Measurements from ENCODE around the gene PRCD.

Gene PRCD

DNA sequence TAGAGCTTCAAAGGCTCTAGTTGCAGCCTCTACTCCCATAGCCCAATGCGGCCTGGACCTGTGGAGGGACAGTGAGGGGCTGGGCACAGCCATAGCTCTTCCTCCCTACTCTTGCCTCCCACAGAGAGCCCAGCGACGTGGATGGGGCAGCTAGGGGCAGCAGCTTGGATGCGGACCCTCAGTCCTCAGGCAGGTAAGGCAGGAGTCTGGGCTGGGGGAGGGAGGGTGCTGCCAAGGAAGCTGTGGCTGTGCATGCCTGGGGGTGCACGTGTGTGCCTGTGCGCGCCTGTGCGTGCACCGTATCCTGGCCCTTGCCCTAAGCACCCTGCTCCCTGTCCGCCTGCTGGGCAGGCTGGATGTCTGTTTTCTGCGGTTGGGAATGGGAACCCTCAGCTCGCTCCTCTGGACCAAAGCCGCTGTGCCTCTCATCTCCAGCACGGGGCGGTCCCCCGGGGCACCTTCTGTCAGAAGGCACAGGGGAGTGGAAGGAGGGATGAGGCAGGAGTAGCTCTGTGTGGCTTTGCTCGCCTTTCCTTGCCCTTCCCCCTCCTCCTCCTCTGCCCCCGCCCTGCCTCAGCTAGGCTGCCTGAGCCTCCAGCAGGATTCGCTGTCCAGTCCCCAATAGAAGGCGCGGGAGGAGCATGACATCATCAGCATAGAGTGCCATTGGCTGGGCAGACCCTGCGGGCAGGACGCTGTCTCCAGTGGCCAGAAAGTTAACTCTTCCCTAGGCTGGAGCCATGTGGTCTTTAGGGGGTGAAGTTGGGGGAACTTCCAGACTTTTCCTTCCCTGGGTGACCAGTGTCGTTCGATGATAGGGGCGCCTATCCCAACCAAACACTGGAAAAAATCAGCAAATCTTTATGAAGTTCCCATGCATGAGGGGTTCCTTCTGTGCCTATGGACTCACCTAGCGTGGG lies 797 bp downstream of the PRCD start:
- DNase-seq (ENCODE audit: low read depth in 3 of 3, low spot score in 1 of 3), result no peak

DNA sequence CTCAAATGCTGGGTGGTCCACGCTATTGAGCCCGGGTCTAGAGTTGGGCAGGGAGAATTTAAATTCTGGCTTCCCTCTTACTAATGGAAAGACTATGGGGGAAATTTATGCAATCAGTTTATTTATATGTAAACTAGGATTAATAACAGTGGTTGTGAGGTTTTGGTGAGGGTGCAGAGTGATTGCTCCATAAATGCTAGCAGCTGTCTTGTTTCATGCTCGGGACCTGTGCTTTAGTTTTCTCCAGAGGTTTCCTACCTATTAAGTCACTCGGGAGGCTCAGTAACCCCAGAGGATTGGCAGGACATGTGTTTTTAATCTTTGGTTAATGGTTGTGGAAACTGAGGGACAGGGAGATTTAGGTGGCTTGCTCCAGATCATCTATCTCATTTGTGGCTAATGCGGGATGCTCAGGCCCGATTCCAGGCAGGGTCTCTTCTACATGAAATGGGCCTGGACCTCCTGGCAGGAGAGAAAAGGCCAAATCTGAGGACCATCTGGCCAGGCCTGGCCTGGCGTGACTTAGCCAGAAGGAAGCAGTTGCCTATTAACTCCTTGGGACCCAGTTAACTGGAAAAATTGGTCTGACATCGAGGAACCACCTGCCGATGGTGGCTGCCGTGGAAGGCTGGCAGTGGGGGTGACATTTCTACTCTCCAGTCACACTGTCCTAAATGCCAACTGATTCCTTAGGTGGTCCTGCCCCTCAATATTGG lies 2.1 kb downstream of the PRCD start:
- no peak for DNase-seq (ENCODE audit: low read depth in 3 of 3, low spot score in 1 of 3)

DNA sequence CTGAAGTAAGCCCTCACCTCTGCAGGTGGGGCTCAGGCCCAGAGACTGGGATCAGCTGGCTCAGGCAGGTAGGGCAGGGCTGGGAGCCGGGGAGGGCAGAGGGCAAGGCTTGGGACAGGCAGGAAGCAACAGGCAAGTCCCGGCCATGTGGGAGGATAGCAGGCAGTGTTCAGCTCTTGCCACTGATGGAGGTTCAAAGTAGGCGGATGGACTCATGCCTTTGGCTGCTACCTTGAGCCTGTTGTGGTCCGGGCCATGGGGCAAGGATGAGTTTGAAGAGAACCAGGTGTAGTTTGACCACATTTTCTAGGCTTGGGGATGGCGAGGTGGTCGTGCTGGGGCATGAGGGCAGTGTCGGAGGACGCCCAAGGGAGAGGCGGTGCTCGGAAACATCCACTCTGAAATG lies 2.7 kb downstream of the PRCD start:
- DNase-seq (ENCODE audit: low read depth in 3 of 3, low spot score in 1 of 3), result no peak

DNA sequence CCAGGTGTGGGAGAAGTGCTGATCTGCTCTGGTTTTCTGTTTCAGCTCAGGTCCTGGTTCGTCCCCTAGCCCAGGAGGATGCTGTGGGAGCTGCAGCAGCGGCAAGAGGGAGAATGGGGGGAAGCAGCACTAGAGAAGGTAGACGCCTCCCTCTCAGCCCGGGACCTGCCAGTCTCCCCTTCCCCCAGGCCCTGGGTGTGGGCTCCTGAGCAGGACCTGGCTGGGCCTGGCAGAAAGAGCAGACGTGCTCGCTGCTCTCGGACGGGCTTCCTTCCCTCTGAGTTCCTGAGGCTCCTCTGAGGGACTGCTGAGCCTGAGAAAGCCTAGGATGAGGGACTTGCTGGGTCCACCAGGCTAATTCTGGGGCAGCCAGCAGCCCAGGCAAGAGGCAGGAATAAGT lies 3.1 kb downstream of the PRCD start:
- no peak for DNase-seq (ENCODE audit: low read depth in 3 of 3, low spot score in 1 of 3)

DNA sequence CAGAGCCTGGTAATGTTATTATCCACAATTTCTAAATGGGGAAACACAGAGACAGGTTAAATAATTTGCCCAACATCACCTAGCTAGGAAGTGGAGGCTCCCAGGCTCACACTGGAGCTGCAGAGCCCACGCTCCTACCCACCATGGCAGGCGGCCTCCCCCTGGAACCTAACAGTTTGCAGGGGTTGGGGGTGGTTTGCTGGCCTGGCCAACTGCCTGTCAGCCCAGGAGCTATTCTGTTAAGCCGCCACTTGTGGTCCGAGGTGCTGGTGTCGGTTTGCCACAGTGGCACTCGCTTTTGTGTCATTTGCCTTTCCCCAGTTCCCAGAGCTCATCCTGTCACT lies 3.6 kb downstream of the PRCD start:
- no peak for DNase-seq (ENCODE audit: low read depth in 3 of 3, low spot score in 1 of 3)

DNA sequence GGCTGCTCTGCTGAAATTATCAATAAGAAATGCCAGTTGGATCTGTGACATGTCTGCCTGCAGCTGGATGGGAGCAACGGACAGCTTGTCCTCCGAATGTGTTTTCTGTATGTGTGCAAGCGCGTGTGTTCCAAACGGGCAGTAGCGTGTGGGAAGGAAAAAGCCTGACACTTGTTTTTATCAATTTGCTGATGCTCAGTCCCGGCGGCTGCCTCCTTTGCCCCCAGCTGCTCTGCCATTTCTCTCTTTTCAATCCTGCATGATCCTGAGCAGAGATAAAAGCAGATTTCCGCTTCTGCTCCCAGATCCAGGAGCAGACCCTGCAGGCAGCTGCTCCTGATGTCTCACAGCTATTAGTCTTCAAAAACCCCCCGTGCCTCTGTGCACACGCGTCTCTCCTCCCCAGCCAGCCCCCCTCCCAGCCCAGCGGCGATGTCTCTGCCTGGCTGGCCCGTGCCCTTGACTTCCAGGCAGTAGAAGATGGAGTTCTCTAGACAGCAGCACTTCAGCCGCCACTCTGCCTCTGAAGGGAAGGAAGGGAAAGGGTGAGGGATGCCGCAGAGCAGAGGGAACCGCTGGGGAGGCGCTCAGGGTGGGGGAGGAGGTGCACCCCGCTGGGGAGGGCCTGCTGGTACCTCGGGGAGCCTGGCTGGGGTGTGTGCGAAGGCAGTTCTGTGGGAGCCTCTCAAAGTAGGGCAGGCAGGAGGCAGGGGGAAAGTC lies 4.1 kb downstream of the PRCD start:
- DNase-seq (ENCODE audit: low read depth in 3 of 3, low spot score in 1 of 3), result no peak

DNA sequence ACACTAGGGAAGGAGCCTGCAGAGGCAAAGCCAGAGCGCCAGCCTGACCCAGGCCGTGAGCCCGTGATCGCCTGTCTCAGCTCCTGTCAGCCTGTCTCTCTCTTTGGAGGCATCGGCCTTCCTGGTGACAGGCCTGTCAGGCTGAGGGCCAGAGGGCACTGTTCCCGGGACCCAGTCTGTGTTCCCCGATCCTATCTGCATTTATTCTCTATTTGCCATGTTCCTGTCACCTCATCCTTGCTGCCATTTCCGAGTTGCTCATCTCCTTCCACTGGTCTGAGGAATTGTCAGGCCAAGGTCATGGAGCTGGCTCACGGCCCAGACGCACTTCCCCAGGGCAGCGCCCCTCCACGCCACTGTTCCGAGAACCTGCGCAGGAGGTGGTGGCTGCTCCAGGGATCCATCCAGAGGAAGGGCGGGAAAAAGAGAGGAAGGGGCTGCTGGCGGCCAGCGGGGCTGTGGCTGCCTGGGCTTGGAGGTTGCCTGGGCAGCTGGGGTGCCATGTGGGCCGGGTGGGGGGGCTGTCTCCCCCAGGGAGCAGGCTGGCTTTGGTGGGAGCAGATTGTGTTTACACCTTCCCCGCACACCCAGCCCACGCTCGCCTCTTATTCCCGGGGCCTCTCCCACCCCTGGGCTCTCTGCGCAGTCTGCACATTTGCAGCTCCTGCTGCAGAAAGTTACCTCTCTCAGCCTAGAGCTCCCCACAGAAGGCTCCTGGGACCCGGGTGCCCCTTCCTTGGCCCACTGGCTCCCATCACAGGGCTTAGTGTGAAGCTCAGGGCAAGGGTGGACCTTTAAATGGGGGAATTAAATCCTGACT lies 4.9 kb downstream of the PRCD start:
- DNase-seq (ENCODE audit: low read depth in 3 of 3, low spot score in 1 of 3), result no peak

DNA sequence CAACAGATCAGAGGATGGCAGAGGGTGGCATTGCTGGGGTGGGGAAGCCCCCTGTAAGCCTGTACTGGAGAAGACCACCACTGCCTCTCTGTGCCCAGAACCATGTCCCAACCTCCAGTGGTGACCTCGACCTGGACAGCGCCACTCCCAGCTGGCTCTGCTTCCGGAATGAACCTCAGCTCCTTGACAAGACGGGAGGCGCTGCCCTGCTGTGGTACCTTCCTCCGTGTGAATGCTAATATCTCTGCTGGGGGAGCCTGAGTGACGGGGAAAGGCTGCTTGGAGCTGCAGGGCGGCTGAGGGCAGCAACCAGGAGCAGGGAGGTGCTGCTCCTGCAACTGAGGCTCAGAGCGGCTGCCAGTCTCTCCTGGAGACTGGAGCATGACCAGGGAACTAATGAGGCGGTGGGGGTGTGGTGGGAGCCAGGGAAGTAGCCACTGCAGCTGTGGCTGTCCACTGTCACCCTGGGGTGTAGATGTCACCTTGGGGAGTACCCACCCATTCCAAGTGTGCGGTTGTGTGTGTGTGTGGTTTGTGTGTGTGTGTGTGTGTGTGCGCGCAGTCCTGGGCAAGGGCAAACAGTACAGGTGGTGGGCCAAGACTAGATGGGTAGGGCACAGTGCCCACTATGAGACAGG lies 6.2 kb downstream of the PRCD start:
- no peak for DNase-seq (ENCODE audit: low read depth in 3 of 3, low spot score in 1 of 3)

DNA sequence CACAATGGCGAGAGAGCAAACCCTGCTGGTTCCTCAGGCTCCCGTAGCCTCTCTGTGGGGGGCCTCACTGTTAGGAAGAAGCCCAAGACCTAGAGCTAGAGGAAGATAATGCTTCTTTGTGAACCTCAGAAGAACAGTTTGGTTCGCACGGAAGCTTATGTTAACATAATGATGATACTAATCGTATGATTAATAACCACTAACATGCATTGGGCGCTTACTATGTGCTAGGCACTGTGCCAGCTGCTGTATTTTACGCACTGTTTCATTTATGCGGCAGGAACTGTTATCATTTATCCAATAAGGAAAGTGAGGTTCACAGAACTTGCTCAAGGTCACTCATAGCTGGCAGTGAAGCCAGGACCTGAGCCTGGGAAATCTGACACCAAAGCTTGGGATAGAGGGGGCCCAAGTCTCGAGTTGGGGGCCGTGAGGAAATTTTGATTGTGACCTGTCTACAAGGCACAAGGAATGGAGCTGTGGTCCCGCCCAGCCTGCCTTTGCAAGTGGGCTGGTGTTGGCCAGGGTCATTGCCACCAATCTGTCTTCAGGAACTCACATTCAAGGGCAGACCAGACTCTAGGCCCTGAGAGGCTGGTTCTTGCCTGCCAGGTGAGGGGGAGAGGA lies 6.8 kb downstream of the PRCD start:
- no peak for DNase-seq (ENCODE audit: low read depth in 3 of 3, low spot score in 1 of 3)

DNA sequence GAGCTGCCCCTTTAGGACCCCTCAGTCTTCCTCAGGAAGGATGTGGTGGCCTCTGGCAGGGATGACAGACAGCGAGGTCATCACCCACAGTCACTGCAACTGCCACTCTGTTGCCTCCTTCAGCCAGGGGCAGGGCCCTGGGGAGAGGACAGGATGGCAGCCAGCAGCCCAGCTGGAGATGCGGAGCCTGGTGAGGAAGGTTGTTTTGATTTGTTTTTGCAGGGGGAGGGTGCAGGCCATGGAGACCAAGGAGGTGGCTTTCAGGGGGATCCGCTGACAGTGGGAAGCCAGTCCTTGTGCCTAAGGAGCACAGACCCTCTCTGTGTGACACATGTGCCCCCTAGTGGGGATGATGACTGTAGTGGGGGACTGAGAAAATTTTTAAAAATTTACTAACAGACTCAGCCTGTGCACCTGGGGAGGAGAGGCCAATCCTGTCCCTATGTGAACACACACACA lies 7.4 kb downstream of the PRCD start:
- DNase-seq (ENCODE audit: low read depth in 3 of 3, low spot score in 1 of 3), result peak in 1 of 3 donors; percentile 27

DNA sequence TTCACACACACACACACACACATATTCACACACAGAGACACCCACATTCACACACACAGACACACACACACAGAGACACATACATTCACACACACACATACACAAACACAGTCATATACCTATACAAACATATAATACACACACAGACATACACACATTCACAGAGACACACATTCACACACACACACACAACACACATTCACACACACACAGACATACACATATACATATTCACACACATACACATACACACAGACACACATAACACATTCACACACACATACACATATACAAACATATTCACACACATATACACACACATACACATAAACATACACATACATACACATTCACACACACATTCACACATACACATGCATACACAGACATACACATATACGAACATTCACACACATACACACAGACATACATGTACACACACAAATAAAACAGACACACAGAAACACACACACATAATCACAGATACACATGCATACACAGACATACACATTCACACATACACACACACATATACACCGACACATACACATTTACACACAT lies 7.9 kb downstream of the PRCD start:
- no peak for DNase-seq (ENCODE audit: low read depth in 3 of 3, low spot score in 1 of 3)

DNA sequence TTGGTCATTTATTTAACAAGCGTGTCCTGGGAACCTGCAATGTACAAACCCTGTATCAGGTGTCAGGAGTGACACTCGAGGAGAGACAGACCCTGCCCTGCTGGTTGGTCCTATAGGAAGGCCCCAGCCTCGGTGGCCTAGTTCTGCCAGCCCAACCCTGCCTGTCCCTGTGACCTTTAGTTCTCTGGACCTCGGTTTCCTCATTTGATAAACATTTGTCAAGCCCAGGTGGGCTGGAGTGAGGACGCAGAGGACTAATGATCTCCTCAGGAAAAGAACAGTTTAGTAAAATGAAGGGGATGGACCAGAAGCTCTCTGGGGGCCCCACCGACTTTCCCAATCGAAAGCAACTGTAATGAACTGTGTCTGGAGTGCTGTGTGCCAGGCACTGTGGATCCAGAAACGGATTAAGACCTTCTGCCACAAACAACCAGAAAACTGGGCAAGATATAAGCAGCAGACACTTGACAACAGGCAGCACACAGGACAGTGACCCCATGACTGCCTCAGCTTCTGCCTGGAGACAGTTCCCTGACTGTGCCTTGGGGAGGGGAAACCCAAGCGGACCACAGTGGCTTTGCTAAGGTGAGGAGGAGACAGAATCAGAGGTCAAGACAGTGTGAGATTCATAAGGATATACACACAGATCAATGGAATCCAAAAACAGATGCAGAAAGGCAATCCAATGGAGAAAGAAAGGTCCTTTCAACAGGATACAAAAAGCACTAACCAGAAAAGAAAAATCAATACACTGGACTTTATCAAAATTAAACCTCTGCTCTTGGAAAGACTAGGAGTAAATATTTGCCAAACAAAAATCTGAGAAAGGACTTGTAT lies 8.8 kb downstream of the PRCD start:
- DNase-seq (ENCODE audit: low read depth in 3 of 3, low spot score in 1 of 3), result no peak

DNA sequence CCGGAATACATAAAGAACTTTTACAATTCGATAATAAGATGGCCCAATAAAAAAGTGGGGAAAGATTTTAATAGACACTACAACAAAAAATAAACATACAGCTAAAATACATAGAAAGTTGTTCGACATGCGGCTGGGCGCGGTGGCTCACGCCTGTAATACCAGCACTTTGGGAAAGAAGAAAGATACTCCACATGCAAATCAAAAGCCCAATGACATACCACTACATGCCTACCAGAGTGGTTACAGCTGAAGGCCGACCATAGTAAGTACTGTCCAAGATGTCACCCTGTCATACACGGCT lies 9.3 kb downstream of the PRCD start:
- DNase-seq (ENCODE audit: low read depth in 3 of 3, low spot score in 1 of 3), result no peak

DNA sequence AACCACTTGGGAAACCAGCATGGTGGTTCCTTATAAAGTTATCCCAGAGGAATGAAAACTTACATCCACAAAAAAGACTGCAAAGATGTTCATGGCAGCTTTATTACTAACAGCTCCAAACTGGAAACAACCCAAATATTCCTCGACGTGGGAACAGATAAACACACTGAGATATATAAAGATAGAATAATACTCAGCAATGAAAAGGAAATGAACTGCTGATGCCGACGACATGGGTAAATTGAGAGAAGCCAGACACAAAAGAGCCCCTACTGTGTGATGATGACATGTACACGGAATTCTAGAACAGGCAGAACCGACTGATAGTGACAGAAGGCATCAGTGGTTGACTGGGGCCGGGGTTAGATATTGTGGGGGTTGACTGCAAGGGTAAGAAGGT lies 9.7 kb downstream of the PRCD start:
- DNase-seq (ENCODE audit: low read depth in 3 of 3, low spot score in 1 of 3), result no peak

DNA sequence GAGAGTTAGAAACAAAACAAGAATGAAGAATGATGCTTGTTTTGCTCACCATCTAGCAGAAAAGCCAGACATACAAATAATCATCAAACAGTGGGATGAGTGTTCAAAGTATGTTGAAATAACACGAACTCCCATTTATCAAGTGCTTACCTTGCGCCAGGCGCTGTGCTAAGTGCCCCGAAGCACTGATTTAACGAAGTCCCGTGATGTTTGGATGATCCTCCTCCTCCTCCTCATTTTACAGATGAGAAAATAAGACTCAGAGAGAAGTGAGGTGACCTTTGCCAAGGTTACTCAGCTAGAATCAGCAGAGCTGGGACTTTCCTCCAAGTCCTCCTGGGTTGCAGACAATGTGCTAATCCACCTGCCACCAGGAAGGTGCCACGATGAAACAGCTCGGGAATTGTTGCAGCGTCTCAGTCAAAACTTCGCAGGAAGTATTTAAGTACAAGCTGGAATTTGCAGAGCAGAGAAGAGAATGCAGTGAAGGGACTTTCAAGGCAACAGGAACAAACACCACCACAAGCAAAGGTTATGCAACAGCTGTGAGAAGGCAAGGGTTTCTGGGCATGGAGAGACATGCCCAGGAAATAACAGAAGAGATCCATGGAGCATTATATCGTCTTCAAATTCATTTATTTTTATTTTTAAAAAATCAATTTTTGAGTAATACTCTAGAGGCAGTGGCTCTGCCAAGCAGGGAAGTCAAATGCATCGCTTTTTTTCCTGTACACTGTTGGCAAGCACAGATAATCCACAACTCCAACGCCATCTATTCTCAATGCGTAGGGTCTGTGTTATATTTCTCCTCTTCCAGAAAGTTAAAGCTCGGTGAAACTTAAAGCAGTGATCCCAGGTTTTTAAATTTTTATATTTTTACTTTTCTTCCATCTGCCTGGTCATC lies 11.1 kb downstream of the PRCD start:
- no peak for DNase-seq (ENCODE audit: low read depth in 3 of 3, low spot score in 1 of 3)

DNA sequence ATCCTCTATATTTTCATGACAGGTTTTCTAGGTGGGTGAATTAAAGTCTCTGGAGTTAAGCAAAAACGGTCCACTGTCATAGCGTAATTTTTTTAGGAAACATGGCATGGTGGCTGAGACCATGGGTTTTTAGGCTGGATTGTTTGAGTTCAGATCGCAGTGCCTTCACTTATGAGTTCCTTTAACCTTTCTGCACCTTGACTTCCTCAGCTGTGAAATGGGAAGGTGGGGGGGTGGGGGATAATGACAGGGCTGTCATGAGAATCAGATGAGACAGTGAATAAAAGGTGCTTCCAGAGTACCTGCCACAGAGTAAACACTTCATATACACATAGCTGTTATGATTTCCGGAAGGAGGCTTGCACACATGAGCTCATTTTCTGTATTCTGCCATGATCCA lies 11.8 kb downstream of the PRCD start:
- no peak for DNase-seq (ENCODE audit: low read depth in 3 of 3, low spot score in 1 of 3)

DNA sequence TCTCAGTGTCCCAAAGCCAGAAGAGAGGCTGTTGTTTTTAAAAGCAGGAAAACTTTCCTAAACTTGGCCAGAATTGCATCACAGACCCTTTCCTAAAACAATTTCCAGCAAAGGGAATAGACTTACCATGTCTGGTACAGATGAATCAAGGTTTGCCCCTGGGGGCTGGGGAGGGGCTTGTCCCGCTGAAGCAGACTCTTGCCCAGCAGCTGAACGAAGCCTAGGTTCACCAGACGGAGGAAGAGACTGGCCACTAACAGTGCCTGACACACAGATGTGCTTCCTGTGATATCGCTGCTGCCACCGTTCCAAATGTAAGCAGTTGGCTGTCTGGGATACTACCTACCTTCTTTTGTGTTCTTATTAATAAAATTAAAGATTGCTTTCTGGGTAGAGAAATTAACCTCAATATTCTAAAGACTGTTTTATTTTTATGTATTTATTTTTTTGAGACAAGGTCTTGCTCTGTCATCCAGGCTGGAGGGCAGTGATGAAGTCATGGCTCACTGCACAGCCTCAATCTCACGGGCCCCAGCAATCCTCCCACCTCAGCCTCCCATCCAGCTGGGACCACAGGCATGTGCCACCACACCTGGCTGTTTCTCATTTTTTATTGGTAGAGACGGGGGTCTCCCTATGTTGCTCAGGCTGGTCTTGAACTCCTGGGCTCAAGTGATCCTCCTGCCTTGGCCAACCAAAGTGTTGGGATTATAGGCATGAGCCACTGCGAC lies 13.5 kb downstream of the PRCD start:
- no peak for DNase-seq (ENCODE audit: low read depth in 3 of 3, low spot score in 1 of 3)

Measured in stimulated activated CD4-positive, alpha-beta T cell treated with anti-CD3 and anti-CD28 coated beads, TNF-alpha, amount 100 ng/mL, for 1 hour (primary cell).